HCT116 (cell line): ENCODE measurements around the gene ZSWIM5.

Experiments
- EZH2 ChIP-seq: fragments of 200-600 bp; sonication (generic); IDR thresholded peaks from 2 replicates; pipeline ENCODE4 v1.6.1; 2017; ENCODE audit warnings: antibody characterized with exemption, mixed run types
- POLR2A ChIP-seq: IDR thresholded peaks from 2 replicates; pipeline ENCODE4 v1.7.0; 2011; ENCODE audit warnings: borderline replicate concordance; ENCODE audit not compliant: insufficient read depth, insufficient read length; ENCODE audit errors: extremely low read depth
- POLR2AphosphoS5 ChIP-seq: IDR thresholded peaks from 2 replicates; pipeline ENCODE4 v1.6.1; 2011; ENCODE audit warnings: mild to moderate bottlenecking, low read depth, low read length, moderate library complexity
- RAD21 ChIP-seq: IDR thresholded peaks from 2 replicates; pipeline ENCODE4 v1.6.1; 2012; ENCODE audit warnings: low read depth, mild to moderate bottlenecking
- SIN3A ChIP-seq: IDR thresholded peaks from 2 replicates; pipeline ENCODE4 v1.6.1; 2012; ENCODE audit warnings: low read depth
- ZFX ChIP-seq: fragments of 450-650 bp; IDR thresholded peaks from 2 replicates; pipeline ENCODE4 v1.6.1; 2017
- ZNF274 ChIP-seq: fragments of 200-500 bp; sonication (Bioruptor generic); IDR thresholded peaks from 2 replicates; pipeline ENCODE4 v1.6.1; 2014; ENCODE audit warnings: mild to moderate bottlenecking, low read depth, low read length, inconsistent platforms
- TF ChIP-seq, protein P1 (sequence below): IDR thresholded peaks from 2 replicates; pipeline ENCODE4 v1.6.1; 2012
- TF ChIP-seq, protein P2 (sequence below), 3 experiments: fragments of 200-600 bp in 1 of 3; sonication (generic) in 1 of 3; IDR thresholded peaks in 2 of 3; conservative IDR thresholded peaks in 1 of 3; 2 replicates each; pipeline ENCODE4 v1.5.1; 2012 to 2017; ENCODE audit warnings: low read depth in 2 of 3, low read length in 2 of 3, antibody characterized with exemption in 1 of 3, borderline replicate concordance in 1 of 3, control low read depth in 1 of 3, mild to moderate bottlenecking in 1 of 3, mixed read lengths in 1 of 3, mixed run types in 1 of 3, moderate library complexity in 1 of 3; ENCODE audit not compliant: insufficient read depth in 1 of 3
- TF ChIP-seq, protein P3 (sequence below): IDR thresholded peaks from 2 replicates; pipeline ENCODE4 v1.6.1; 2011; ENCODE audit warnings: mild to moderate bottlenecking, low read length, moderate library complexity; ENCODE audit not compliant: insufficient replicate concordance; ENCODE audit errors: extremely low read depth
- TF ChIP-seq, protein P4 (sequence below): IDR thresholded peaks from 2 replicates; pipeline ENCODE4 v1.6.1; 2012

DNA sequence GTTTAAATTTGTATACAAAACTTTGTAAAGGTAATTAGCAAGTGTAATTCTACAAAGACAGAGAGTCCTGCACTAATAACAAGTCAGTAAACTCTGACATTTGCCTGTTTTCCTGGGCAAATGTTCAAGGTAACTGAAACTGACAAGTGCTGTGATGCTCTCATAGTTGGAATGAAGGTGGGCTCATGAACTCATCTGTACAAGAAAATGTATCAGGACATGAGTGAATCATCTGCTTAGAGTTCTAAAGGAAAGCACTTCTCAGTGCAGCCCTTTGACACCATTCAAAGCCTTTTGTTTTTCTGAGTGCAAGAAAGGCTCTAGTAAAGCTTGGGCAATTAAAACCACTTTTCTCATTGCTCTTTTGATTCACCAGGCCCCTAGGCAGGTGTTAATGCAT, 102.9 kb downstream of the ZSWIM5 start:
- TF ChIP-seq POLR2AphosphoS5: no peak
- TF ChIP-seq RAD21: no peak
- TF ChIP-seq, protein P1, sequence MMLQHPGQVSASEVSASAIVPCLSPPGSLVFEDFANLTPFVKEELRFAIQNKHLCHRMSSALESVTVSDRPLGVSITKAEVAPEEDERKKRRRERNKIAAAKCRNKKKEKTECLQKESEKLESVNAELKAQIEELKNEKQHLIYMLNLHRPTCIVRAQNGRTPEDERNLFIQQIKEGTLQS: no peak
- TF ChIP-seq, protein P2, sequence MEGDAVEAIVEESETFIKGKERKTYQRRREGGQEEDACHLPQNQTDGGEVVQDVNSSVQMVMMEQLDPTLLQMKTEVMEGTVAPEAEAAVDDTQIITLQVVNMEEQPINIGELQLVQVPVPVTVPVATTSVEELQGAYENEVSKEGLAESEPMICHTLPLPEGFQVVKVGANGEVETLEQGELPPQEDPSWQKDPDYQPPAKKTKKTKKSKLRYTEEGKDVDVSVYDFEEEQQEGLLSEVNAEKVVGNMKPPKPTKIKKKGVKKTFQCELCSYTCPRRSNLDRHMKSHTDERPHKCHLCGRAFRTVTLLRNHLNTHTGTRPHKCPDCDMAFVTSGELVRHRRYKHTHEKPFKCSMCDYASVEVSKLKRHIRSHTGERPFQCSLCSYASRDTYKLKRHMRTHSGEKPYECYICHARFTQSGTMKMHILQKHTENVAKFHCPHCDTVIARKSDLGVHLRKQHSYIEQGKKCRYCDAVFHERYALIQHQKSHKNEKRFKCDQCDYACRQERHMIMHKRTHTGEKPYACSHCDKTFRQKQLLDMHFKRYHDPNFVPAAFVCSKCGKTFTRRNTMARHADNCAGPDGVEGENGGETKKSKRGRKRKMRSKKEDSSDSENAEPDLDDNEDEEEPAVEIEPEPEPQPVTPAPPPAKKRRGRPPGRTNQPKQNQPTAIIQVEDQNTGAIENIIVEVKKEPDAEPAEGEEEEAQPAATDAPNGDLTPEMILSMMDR (IDR thresholded peaks at IDR 0.05 in 2 of 3, conservative IDR thresholded peaks at IDR 0.05 in 1 of 3; ENCODE audit: borderline replicate concordance in 1 of 3, insufficient read depth in 1 of 3, low read depth in 2 of 3, low read length in 2 of 3): no peak
- TF ChIP-seq ZFX: no peak
- TF ChIP-seq, protein P3, sequence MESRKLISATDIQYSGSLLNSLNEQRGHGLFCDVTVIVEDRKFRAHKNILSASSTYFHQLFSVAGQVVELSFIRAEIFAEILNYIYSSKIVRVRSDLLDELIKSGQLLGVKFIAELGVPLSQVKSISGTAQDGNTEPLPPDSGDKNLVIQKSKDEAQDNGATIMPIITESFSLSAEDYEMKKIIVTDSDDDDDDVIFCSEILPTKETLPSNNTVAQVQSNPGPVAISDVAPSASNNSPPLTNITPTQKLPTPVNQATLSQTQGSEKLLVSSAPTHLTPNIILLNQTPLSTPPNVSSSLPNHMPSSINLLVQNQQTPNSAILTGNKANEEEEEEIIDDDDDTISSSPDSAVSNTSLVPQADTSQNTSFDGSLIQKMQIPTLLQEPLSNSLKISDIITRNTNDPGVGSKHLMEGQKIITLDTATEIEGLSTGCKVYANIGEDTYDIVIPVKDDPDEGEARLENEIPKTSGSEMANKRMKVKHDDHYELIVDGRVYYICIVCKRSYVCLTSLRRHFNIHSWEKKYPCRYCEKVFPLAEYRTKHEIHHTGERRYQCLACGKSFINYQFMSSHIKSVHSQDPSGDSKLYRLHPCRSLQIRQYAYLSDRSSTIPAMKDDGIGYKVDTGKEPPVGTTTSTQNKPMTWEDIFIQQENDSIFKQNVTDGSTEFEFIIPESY: no peak
- no peak for TF ChIP-seq SIN3A
- no peak for TF ChIP-seq ZNF274
- TF ChIP-seq EZH2: no peak
- TF ChIP-seq POLR2A: no peak
- TF ChIP-seq, protein P4, sequence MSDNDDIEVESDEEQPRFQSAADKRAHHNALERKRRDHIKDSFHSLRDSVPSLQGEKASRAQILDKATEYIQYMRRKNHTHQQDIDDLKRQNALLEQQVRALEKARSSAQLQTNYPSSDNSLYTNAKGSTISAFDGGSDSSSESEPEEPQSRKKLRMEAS: no peak
